ENCODE measurements around the gene DENND4C.
"Not testable (repeated sequence)": the region's sequence is repeated elsewhere in the genome, so short reads cannot be mapped to it uniquely, and the experiment has no call there.

DENND4C gene

DNA sequence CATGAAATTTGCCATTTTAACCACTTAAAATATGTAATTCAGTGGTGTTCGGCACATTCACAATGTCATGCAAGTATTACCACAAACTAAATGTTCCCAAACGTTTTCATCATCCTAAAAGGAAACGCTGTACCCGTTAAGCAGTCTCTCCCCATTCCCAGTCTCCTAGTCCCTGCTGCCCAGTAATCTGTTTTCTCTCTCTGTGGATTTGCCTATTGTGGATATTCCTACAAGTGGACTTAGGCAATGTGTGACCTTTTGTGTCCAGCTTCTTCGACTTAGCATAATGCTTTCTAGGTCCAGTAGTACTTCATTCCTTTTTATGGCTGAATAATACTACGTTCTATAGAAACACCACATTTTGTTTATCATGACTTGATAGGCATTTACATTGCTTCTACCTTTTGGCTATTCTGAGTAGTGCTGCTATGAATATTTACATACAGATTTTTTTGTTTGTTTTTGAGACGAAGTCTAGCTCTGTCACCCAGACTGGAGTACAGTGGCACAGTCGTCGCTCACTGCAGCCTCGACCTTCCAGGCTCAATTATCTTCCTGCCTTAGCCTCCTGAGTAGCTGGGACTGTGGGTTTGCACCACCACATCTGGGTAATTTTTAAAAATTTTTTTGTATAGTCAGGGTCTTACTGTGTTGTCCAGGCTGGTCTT is 13.0 kb downstream of the DENND4C start:
- Histone ChIP-seq H3K36me3 (peaks cover 46% of the 10 kb centered on the region), H3K4me3 (no peak overlapping the region), H3K4me2 (no peak overlapping the region), H4K20me1 (peaks cover 69% of the 10 kb centered on the region), H3K4me1 (no peaks in the 10 kb centered on the region), H3K9me3 (no peaks in the 10 kb centered on the region; the same call in 1 of the 2 replicates), H3K27ac (no peak overlapping the region), H3K27me3 (no peaks in the 10 kb centered on the region), H3K9ac (no peak overlapping the region)
- no peak for TF ChIP-seq Cebpa-rat (IDR thresholded peaks at IDR 0.05)

DNA sequence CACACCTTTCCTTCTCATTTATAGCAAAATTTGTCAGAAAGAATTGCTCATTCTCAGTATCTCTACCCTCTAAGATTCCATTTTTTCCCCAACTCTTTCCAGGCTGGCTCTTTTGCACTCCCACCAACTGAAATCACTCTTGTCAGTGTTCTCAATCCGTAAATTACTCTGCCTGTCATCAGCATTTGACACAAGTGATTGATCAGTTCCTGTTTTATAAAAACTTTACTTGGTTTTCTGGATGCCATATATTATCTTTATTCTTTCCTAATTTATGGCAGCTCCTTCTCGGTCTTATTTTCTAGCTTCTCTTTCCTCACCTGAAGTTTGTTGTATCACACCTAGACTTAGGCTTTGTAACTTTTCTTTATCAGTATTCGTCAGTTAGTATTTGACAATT is 16.4 kb downstream of the DENND4C start:
- Histone ChIP-seq H3K27me3 (no peaks in the 10 kb centered on the region), H3K9me3 (no peaks in the 10 kb centered on the region; the same call in 1 of the 2 replicates), H3K4me3 (no peak overlapping the region), H3K27ac (no peak overlapping the region), H3K9ac (no peak overlapping the region), H3K4me2 (no peak overlapping the region), H3K4me1 (0 out of 2 replicates have a peak, but pooled peaks cover 3% of the 10 kb centered on the region), H3K36me3 (peaks cover 44% of the 10 kb centered on the region), H4K20me1 (peaks cover 76% of the 10 kb centered on the region)
- no peak for TF ChIP-seq Cebpa-rat (IDR thresholded peaks at IDR 0.05)

DNA sequence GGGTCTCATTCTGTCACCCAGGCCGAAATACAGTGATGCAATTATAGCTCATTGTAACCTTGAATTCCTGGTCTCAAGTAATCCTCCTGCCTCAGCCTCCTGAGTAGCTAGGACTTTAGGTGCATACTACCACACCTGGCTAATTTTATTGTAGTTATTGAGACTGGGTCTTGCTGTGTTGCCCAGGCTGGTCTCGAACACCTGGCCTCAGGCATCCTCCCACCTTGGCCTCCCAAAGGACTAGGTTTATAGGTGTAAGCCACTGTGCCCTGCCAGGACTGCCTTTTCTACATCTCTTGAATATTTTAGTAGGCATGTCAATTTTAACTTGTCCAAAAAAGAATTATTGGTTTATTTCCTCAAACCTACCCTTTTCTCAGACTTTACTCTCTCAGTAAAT is 16.9 kb downstream of the DENND4C start:
- Histone ChIP-seq H3K36me3 (peaks cover 44% of the 10 kb centered on the region), H3K27ac (no peak overlapping the region), H4K20me1 (peaks cover 76% of the 10 kb centered on the region), H3K4me1 (0 out of 2 replicates have a peak, but pooled peaks cover 3% of the 10 kb centered on the region), H3K27me3 (no peaks in the 10 kb centered on the region), H3K9me3 (no peaks in the 10 kb centered on the region; the same call in 1 of the 2 replicates), H3K4me3 (no peak overlapping the region), H3K4me2 (no peak overlapping the region), H3K9ac (no peak overlapping the region)
- TF ChIP-seq Cebpa-rat (IDR thresholded peaks at IDR 0.05), result no peak

DNA sequence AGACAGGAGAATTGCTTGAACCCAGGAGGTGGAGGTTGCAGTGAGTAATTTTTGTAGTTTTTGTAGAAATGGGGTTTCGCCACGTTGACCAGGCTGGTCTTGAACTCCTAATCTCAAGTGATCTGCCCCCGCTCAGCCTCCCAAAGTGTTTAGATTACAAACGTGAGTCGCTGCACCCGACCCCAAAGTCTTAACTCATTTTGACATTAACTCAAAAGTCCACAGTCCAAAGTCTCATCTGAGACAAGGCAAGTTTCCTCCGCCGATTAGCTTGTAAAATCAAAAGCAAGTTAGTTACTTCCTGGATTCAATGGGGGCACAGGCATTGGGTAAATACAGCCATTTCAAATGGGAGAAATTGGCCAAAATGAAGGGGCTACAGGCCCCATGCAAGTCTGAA is 19.9 kb downstream of the DENND4C start:
- not testable (repeated sequence) for H3K27ac ChIP-seq, H3K4me2 ChIP-seq, H3K4me1 ChIP-seq, H3K27me3 ChIP-seq, H3K4me3 ChIP-seq, H3K9me3 ChIP-seq, H3K9ac ChIP-seq
- H3K36me3 ChIP-seq, result peaks cover 29% of the 10 kb centered on the region; the same call in 1 of the 2 replicates
- H4K20me1 ChIP-seq, result peaks cover 88% of the 10 kb centered on the region

DNA sequence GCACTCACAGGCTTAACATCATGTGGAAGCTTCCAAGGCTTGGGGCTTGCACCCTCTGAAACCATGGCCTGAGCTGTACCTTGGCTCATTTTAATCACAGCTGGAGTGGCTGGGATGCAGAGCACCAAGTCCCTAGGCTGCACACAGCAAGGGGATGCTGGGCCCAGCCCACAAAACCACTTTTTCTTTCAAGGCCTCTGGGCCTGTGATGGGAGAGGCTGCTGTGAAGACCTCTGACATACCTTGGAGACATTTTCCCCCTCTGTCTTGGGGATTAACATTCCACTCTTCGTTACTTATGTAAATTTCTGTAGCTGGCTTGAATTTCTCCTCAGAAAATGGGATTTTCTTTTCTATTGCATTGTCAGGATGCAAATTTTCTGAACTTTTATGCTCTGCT is 20.7 kb downstream of the DENND4C start:
- not testable (repeated sequence) for H3K27ac ChIP-seq, H3K27me3 ChIP-seq, H3K9me3 ChIP-seq, H3K4me1 ChIP-seq, H3K9ac ChIP-seq, H3K4me3 ChIP-seq, H3K4me2 ChIP-seq
- H4K20me1 ChIP-seq, result peaks cover 93% of the 10 kb centered on the region
- peaks cover 25% of the 10 kb centered on the region; the same call in 1 of the 2 replicates for H3K36me3 ChIP-seq

DNA sequence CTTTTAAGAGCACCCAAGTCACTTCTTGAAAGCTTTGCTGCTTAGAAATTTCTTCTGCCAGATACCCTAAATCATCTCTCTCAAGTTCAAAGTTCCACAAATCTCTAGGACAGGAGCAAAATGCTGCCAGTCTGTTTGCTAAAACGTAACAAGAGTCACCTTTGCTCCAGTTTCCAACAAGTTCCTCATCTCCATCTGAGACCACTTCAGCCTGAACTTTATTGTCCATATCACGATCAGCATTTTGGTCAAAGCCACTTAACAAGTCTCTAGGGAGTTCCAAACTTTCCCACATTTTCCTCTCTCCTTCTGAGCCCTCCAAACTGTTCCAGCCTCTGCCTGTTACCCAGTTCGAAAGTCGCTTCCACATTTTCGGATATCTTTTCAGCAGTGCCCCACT is 21.1 kb downstream of the DENND4C start:
- Histone ChIP-seq H4K20me1 (peaks cover 93% of the 10 kb centered on the region), H3K36me3 (peaks cover 25% of the 10 kb centered on the region; the same call in 1 of the 2 replicates)
- not testable (repeated sequence) for H3K4me2 ChIP-seq, H3K27me3 ChIP-seq, H3K9me3 ChIP-seq, H3K27ac ChIP-seq, H3K4me3 ChIP-seq, H3K4me1 ChIP-seq, H3K9ac ChIP-seq

DNA sequence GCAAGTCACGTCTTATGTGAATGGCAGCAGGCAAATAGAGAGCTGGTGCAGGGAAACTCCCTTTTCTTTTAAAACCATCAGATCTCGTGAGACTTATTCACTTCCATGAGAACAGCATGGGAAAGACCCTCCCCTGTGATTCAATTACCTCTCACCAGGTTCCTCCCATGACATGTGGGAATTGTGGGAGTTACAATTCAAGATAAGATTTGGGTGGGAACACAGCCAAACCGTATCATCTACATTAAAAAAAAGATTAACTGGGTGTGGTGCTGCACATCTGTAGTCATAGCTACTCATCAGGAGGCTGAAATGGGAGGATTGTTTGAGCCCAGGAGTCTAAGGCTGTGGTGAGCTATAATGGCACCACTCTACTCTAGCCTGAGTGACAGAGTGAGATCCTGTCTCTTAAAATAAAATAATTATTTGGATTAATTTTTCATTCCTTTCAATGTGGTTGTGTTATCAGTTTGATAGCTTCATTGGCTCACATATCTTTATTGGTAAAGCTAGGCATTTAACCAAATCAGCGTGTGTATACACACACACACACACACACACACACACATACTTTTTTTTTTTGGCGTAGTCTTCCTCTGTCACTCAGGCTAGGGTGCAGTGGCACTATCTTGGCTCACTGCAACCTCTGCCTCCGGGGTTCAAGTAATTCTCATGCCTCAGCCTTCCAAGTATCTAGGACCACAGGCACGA is 21.8 kb downstream of the DENND4C start:
- Histone ChIP-seq H3K9ac (no peak overlapping the region), H3K9me3 (no peaks in the 10 kb centered on the region), H3K27me3 (no peaks in the 10 kb centered on the region), H4K20me1 (peaks cover 91% of the 10 kb centered on the region), H3K4me1 (0 out of 2 replicates have a peak, but pooled peaks cover 3% of the 10 kb centered on the region), H3K36me3 (peaks cover 25% of the 10 kb centered on the region; the same call in 1 of the 2 replicates), H3K27ac (no peak overlapping the region), H3K4me3 (no peak overlapping the region), H3K4me2 (no peak overlapping the region)
- TF ChIP-seq Cebpa-rat (IDR thresholded peaks at IDR 0.05), result no peak

DNA sequence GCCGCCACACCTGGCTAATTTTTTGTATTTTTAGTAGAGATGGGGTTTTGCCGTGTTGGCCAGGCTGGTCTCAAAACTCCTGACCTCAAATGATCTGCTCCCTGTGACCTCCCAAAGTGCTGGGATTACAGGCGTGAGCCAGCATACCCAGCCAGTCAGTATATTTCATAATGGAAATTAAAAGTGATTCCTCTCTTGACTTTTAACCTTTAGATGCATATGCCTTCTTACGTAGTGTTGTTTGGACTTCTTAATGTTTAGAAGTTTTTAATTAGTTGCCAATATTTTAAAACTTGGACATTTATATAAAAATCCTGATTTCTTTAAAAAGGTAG is 22.4 kb downstream of the DENND4C start:
- Histone ChIP-seq H3K4me3 (no peak overlapping the region), H4K20me1 (peaks cover 90% of the 10 kb centered on the region), H3K27me3 (no peaks in the 10 kb centered on the region), H3K4me2 (no peak overlapping the region), H3K27ac (no peak overlapping the region), H3K4me1 (0 out of 2 replicates have a peak, but pooled peaks cover 3% of the 10 kb centered on the region), H3K36me3 (peaks cover 25% of the 10 kb centered on the region; the same call in 1 of the 2 replicates), H3K9me3 (no peaks in the 10 kb centered on the region), H3K9ac (no peak overlapping the region)
- TF ChIP-seq Cebpa-rat (IDR thresholded peaks at IDR 0.05), result no peak

DNA sequence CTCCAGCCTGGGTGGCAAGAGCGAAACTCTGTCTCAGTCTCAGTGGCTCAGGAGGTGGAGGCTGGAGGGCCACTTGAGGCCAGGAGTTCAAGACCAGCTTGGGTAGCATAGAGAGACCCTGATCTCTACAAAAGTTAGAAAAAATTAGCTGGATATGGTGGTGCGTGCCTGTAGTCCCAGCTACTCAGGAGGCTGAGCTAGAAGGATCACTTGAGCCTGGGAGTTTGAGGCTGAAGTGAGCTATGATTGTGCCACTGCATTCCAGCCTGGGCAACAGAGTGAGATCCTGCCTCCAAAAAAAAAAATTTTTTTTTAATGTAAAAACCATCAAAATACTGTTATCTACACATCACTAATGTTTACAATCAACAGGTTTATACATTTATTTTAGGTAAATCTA is 24.6 kb downstream of the DENND4C start:
- Histone ChIP-seq H3K4me2 (no peak overlapping the region), H4K20me1 (peaks cover 95% of the 10 kb centered on the region), H3K4me1 (0 out of 2 replicates have a peak, but pooled peaks cover 3% of the 10 kb centered on the region), H3K9ac (no peak overlapping the region), H3K36me3 (peaks cover 11% of the 10 kb centered on the region; the same call in 1 of the 2 replicates), H3K27ac (no peak overlapping the region), H3K9me3 (no peaks in the 10 kb centered on the region), H3K4me3 (no peak overlapping the region), H3K27me3 (no peaks in the 10 kb centered on the region)
- TF ChIP-seq Cebpa-rat (IDR thresholded peaks at IDR 0.05), result no peak

DNA sequence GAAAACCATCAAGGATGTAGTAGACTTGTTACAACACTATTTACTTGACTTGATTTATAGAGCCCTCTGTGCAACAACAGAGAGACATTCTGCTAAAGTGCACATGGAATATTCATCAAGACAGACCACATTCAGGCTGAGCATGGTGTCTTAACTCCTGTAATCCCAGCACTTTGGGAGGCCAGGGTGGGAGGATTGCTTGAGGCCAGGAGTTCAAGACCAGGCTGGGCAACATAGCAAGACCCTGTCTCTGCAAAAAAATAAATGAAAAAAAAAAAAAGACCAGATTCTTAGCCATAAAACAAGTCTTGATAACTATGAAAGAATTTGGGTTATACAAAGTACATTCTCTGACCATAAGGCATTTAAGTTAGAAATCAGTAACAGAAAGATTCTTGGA is 25.3 kb downstream of the DENND4C start:
- Histone ChIP-seq H3K4me2 (no peak overlapping the region), H3K27ac (no peak overlapping the region)

DNA sequence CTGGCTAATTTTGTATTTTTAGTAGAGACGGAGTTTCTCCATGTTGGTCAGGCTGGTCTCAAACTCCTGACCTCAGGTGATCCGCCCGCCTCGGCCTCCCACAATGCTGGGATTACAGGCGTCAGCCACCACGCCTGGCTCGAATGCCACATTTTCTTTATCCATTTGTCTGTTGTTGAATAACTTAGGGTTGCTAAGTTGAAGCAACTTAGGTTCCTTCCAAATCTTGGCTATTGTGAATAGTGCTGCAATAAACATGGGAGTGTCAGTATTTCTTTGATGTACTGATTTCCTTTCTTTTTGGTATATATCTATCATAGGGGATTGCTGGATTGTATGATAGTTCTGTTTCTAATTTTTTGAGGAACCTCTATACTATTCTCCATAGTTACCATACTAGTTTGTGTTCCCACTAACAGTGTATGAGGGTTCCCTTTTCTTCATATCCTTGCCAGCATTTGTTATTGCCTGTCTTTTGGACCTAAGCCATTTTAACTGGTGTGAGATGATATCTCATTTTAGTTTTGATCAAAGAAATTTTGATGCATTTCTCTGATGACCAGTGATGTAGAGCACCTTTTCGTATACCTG is 29.3 kb downstream of the DENND4C start:
- not testable (repeated sequence) for H3K4me1 ChIP-seq, H3K9ac ChIP-seq, H3K4me2 ChIP-seq, H3K27me3 ChIP-seq, H3K4me3 ChIP-seq, H3K27ac ChIP-seq, H3K36me3 ChIP-seq
- Histone ChIP-seq H3K9me3 (0 out of 2 replicates have a peak, but pooled peaks cover 13% of the 10 kb centered on the region), H4K20me1 (peaks cover 86% of the 10 kb centered on the region)

More for the DNA sequence above, 25.3 kb downstream of the DENND4C start:
- no peak overlapping the region for H3K4me3 ChIP-seq
- peaks cover 4% of the 10 kb centered on the region; the same call in 1 of the 2 replicates for H3K36me3 ChIP-seq
- H3K9ac ChIP-seq, result no peak overlapping the region
- H3K9me3 ChIP-seq, result no peaks in the 10 kb centered on the region
- H4K20me1 ChIP-seq, result peaks cover 95% of the 10 kb centered on the region
- H3K4me1 ChIP-seq, result 0 out of 2 replicates have a peak, but pooled peaks cover 3% of the 10 kb centered on the region
- TF ChIP-seq Cebpa-rat (IDR thresholded peaks at IDR 0.05), result no peak
- no peaks in the 10 kb centered on the region for H3K27me3 ChIP-seq

DNA sequence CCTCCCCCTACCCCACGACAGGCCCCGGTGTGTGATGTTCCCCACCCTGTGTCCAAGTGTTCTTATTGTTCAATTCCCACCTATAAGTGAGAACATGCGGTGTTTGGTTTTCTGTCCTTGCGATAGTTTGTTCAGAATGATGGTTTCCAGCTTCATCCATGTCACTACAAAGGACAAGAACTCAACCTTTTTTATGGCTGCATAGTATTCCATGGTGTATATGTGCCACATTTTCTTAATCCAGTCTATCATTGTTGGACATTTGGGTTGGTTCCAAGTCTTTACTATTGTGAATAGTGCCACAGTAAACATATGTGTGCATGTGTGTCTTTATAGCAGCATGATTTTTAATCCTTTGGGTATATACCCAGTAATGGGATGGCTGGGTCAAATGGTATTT is 35.1 kb downstream of the DENND4C start:
- H3K36me3 ChIP-seq, result peaks cover 17% of the 10 kb centered on the region
- not testable (repeated sequence) for H3K4me2 ChIP-seq, H3K9ac ChIP-seq, H3K27me3 ChIP-seq, H3K4me3 ChIP-seq, H3K27ac ChIP-seq, H3K4me1 ChIP-seq
- H3K9me3 ChIP-seq, result peaks cover 34% of the 10 kb centered on the region
- peaks cover 75% of the 10 kb centered on the region for H4K20me1 ChIP-seq

DNA sequence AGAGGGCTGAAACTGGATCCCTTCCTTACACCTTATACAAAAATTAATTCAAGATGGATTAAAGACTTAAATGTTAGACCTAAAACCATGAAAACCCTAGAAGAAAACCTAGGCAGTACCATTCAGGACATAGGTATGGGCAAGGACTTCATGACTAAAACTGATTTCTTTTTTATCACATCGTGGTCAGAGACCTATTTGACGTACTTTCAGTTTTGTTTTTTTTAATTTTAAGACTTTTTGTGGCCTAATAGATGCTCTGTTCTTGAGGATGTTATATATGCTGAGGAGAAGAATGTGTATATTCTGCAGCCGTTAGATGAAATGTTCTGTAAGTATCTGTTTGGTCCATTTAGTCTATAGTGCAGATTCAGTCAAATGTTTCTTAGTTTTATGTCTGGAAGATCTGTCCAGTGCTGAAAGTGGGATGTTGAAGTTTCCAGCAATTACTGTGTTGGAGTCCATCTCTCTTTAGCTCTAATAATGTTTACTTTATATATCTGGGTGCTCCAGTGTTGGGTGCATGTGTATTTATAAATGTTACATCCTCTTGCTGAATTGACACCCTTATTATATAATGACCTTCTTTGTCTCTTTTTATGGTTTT is 36.4 kb downstream of the DENND4C start:
- H3K4me2 ChIP-seq, H3K9ac ChIP-seq, H3K4me1 ChIP-seq, H3K27ac ChIP-seq, H3K4me3 ChIP-seq, H3K27me3 ChIP-seq: not testable (repeated sequence)
- peaks cover 45% of the 10 kb centered on the region for H3K9me3 ChIP-seq
- H4K20me1 ChIP-seq, result peaks cover 63% of the 10 kb centered on the region
- peaks cover 21% of the 10 kb centered on the region for H3K36me3 ChIP-seq
